Gastrocnemius medialis (tissue), 4 donors: ENCODE measurements around the gene SENP1.

Experiments used
- POLR2A ChIP-seq, 2 donors: fragments of 450-650 bp; IDR thresholded peaks; one replicate each; pipeline ENCODE4 v1.6.1; 2017; ENCODE audit warnings: antibody characterized with exemption in 2 of 2, mild to moderate bottlenecking in 2 of 2, moderate library complexity in 2 of 2
- TF ChIP-seq, protein P1 (sequence below), 5 experiments: fragments of 450-650 bp in 3 of 5; fragments of 200-600 bp in 2 of 5; sonication (generic) in 2 of 5; IDR thresholded peaks in 4 of 5; conservative IDR thresholded peaks in 1 of 5; 1 replicate in 4 of 5; 2 replicates in 1 of 5; pipeline ENCODE4 v1.5.1; 2016 to 2019; ENCODE audit warnings: antibody characterized with exemption in 5 of 5, mild to moderate bottlenecking in 3 of 5, moderate library complexity in 3 of 5

DNA sequence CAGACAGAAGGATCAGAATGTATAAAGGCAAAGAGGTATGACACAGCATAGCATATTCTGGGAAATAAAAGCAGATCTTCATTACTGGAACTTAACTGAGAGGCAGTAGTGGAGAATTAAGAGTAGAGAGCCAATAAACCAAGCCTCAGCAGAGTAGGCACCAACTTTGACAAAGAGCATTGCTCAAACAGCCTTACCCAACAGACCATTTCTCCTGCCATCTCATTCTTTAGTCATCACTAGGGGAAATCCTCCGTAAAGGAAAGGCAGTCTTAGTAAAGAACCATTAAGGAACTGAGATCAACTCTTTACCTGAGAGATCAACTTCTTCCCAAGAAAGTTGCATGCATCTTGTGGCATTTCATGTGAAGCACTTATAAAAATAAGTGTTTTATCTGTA is 36.6 kb downstream of the SENP1 start:
- TF ChIP-seq, protein P1, sequence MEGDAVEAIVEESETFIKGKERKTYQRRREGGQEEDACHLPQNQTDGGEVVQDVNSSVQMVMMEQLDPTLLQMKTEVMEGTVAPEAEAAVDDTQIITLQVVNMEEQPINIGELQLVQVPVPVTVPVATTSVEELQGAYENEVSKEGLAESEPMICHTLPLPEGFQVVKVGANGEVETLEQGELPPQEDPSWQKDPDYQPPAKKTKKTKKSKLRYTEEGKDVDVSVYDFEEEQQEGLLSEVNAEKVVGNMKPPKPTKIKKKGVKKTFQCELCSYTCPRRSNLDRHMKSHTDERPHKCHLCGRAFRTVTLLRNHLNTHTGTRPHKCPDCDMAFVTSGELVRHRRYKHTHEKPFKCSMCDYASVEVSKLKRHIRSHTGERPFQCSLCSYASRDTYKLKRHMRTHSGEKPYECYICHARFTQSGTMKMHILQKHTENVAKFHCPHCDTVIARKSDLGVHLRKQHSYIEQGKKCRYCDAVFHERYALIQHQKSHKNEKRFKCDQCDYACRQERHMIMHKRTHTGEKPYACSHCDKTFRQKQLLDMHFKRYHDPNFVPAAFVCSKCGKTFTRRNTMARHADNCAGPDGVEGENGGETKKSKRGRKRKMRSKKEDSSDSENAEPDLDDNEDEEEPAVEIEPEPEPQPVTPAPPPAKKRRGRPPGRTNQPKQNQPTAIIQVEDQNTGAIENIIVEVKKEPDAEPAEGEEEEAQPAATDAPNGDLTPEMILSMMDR (IDR thresholded peaks at IDR 0.05 in 4 of 5, conservative IDR thresholded peaks at IDR 0.05 in 1 of 5) = no peak
- no peak for TF ChIP-seq POLR2A (IDR thresholded peaks at IDR 0.05)
